Effector memory CD4-positive, alpha-beta T cell (primary cell): ENCODE results near the gene PPP1R13B.

Source experiments
- DNase-seq, 3 donors: peaks; one replicate each; pipeline ENCODE4 v3.0.0-alpha.2; 2020
- H3K27ac ChIP-seq: 2 replicates; pipeline ENCODE4 v1.7.0; 2013; ENCODE audit warnings: mild to moderate bottlenecking, low read length, moderate library complexity; ENCODE audit not compliant: insufficient read depth, poor library complexity, severe bottlenecking
- H3K27me3 ChIP-seq: replicated peaks from 2 replicates; pipeline ENCODE4 v1.7.0; 2013; ENCODE audit warnings: mild to moderate bottlenecking, low read length; ENCODE audit not compliant: insufficient read depth, control insufficient read depth, poor library complexity, severe bottlenecking
- H3K36me3 ChIP-seq: 2 replicates; pipeline ENCODE4 v1.7.0; 2013; ENCODE audit warnings: mild to moderate bottlenecking, low read length, moderate library complexity; ENCODE audit not compliant: control insufficient read depth, insufficient read depth
- H3K4me1 ChIP-seq: 2 replicates; pipeline ENCODE4 v1.7.0; 2013; ENCODE audit warnings: low read length, mild to moderate bottlenecking; ENCODE audit not compliant: control insufficient read depth, insufficient read depth, poor library complexity, severe bottlenecking
- H3K4me3 ChIP-seq: 2 replicates; pipeline ENCODE4 v1.7.0; 2013; ENCODE audit warnings: low read length, low read depth, mild to moderate bottlenecking; ENCODE audit not compliant: insufficient read depth, poor library complexity, severe bottlenecking
- H3K9me3 ChIP-seq: 2 replicates; pipeline ENCODE4 v1.7.0; 2013; ENCODE audit warnings: mild to moderate bottlenecking, low read length, moderate library complexity; ENCODE audit not compliant: control insufficient read depth

Gene PPP1R13B

DNA sequence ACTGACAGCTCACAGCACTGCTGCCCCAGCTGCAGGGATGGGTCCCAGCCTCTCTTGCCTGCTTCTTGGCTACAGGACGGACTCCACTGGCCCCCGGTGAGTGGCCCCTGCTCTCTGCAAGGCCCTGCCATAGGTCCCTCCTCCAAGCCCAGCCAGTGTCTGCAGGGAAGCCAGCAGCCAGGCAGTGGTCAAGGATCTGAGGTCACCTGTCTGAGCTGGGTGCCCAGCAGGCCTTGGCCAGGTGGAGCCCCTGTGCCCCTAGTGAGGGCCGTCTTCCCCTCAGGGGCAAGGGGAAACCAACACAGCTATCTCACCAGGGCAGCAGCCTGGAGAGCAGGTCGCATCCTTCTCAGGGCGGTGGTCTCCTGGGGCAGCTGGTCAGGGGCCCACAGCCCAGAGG is 145.3 kb downstream of the PPP1R13B start:
- H3K27me3 ChIP-seq = no peaks in the 10 kb centered on the region
- peaks cover 43% of the 10 kb centered on the region for H3K36me3 ChIP-seq
- no peaks in the 10 kb centered on the region for H3K9me3 ChIP-seq
- no peak overlapping the region for H3K27ac ChIP-seq
- no peak overlapping the region for H3K4me3 ChIP-seq
- no peaks in the 10 kb centered on the region for H3K4me1 ChIP-seq
- no peak for DNase-seq

DNA sequence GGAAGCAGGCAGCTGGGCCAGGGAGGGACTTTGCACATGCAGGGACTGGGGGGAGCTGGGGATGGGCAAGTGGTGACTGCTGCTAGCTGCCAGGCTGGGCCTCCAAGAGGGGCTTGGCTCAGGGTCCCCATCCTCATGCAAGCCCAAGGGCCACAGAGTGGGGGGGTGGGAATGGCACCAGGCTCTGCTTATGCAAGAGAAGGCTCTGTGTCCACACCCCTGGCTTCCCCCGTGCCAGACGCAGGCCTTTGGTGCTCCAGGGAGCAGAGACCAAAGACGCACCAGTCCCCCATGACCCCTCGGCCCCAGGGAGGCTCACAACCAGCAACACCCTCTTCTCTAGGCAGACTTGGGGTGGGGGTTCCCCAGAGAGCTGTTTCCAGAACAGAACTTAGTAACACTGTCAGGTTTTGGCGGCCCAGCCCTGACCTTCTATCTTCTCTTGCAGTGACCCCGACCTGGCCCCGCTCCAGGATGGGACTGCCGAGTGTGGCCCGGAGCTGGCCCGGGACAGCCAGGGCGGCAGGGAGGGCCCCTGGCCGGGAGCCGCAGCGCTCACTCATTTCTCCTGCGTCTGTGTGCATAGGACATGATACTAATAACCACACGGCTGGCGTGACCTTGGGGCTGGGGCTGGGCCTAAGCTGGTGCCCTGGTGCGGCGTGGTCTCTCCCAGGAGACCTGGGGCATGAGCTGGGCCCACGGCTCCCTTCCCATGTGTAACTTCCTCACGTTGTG is 146.5 kb downstream of the PPP1R13B start:
- no peaks in the 10 kb centered on the region for H3K4me1 ChIP-seq
- peaks cover 40% of the 10 kb centered on the region for H3K36me3 ChIP-seq
- H3K27ac ChIP-seq = no peak overlapping the region
- H3K4me3 ChIP-seq = no peak overlapping the region
- no peak for DNase-seq
- H3K27me3 ChIP-seq = no peaks in the 10 kb centered on the region
- no peaks in the 10 kb centered on the region for H3K9me3 ChIP-seq

DNA sequence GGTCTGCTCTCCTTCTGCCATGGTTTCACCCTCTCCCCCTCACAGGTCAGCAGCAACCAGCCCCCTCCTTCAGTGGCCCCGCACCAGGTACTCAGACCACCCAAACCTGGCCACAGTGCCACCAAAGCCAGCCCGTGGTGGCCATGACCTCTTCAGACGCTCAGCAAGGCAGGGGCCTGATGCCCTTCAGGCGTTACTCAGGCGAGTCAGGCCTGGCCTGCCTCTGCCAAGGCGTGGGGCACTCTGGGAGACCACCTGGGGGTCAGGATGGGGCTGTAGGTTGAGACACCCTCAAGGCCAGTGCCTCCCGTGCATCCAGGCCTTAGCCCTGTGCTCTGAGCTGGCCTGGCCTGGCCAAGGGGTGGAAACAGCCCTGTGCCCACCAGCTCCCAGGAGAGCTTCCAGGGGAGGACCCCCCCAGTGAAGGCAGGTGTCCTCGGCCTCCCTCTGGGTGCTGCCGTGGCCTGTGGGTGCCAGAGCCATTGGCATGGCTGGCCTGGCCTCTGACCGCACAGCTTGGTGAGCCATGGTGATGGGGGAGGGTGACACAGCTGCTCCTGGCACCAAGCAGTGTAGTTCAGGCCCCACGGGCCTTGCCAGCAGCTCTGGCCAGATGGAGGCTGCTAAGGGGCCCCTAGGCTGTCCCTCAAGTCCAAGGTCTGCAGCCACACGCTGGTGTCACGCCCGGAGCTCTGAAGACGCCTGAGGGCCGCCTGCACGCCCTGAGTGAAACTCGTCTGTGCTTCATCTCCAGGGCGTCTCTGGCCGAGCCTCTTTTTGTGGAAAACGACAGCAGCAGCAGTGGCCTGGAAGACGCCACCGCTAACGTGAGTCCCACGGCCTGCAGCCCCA is 147.2 kb downstream of the PPP1R13B start:
- Histone ChIP-seq H3K36me3 (peaks cover 40% of the 10 kb centered on the region), H3K9me3 (no peaks in the 10 kb centered on the region), H3K27ac (no peak overlapping the region), H3K4me3 (no peak overlapping the region), H3K4me1 (no peaks in the 10 kb centered on the region), H3K27me3 (no peaks in the 10 kb centered on the region)
- no peak for DNase-seq

DNA sequence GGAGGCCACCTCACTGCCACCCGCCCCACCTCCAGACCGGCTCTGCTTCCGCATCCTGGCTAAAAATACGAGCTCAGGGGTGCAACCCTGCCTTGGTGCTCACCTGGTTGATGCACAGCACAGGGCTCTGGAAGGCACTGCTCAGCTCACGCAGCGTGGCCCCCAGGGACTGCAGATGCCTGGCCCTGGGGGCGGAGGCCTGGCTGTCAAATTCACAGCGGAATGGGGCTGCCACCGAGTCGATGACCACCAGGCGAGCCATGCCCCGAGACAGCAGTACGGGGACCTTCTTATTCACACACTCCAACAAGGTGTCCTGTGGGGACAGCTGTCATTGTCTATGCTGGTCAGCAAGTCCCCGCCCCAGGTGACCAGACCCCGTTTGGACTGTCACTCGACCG is 148.1 kb downstream of the PPP1R13B start:
- no peaks in the 10 kb centered on the region for H3K9me3 ChIP-seq
- no peaks in the 10 kb centered on the region for H3K4me1 ChIP-seq
- DNase-seq = no peak
- no peak overlapping the region for H3K27ac ChIP-seq
- no peaks in the 10 kb centered on the region for H3K27me3 ChIP-seq
- H3K4me3 ChIP-seq = no peak overlapping the region
- H3K36me3 ChIP-seq = peaks cover 44% of the 10 kb centered on the region

DNA sequence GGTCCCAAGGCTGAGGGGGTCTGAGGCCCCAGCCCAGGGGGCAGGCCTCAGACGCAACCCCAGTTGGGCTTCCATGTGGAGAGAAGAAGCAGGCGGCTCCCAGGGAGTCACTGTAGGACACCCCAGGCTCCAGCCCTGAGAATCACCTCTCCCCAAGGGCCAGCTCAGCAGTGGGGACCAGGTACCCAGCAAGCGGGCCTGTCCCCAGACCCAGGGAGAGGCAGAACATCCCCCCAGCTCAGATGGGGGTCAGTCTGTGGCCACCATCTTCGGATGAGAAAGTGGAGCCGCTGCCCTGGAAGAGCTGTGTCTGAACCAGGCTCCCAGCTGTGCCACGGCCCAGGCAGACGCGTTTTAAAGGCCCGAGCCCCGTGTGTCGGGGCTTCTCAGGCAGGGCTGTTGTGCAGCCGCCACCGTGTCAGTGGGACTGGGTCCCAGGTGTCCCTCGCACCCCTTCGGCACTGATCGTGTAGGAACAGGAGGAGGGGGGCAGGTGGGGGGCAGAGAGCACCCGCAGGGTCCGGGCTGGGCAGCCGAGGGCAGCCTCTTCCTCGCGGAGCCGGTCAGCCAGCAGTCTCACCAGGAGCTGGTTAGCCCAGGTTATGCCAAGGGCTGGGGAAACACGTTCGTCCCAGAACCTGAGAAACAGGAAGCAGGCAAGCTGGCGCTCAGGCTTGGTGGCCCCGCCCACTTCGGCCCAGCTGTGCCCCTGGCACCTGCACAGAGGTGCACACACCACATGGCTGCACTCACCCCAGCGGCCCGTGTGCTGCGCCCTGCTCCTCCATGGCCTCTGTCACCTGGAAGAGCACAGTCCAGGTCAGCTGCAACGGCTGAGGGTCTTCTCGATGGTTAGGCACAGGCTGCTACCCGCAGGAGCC is 148.8 kb downstream of the PPP1R13B start:
- no peak overlapping the region for H3K27ac ChIP-seq
- no peaks in the 10 kb centered on the region for H3K9me3 ChIP-seq
- no peaks in the 10 kb centered on the region for H3K27me3 ChIP-seq
- DNase-seq = no peak
- H3K36me3 ChIP-seq = peaks cover 45% of the 10 kb centered on the region
- no peaks in the 10 kb centered on the region for H3K4me1 ChIP-seq
- no peak overlapping the region for H3K4me3 ChIP-seq

DNA sequence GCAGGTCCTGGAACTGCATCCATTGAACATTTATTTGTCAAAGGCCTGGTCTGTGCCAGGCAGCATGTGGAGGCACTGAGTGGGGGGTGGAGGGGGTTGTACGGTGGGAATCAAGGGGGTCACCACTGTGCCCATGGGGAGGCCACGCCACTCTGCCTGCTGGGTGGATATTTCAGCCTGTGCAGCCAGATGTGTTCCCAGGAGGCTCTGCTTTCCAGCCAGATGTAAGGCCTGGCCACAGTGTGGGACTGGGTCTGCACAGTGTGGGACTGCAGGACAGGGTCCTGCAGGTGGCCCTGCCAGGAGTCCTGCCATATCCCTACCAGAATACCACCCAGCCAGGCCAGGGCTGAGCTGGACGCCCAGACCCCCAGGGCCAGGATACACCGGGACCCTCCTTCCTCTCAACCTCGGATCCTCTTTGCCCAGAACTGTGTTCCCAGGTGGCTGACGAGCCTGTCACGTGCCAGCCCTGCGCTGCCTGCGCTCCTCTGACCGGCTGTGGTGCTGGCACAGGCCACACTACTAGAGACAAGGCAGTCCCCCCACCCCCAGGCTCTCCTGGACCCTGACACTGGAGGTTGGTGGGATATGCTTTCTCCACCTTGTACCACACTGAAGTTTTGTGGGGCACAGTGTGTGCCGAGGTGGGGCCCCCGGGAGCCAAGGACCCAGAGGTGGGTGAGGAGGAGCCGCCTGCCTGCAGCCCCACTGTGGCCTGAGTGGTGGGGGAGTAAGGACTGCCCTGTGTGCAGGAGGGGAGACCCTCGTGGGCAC is 149.6 kb downstream of the PPP1R13B start:
- no peak overlapping the region for H3K27ac ChIP-seq
- no peaks in the 10 kb centered on the region for H3K9me3 ChIP-seq
- H3K27me3 ChIP-seq = no peaks in the 10 kb centered on the region
- peaks cover 51% of the 10 kb centered on the region for H3K36me3 ChIP-seq
- no peak for DNase-seq
- no peak overlapping the region for H3K4me3 ChIP-seq
- no peaks in the 10 kb centered on the region for H3K4me1 ChIP-seq

DNA sequence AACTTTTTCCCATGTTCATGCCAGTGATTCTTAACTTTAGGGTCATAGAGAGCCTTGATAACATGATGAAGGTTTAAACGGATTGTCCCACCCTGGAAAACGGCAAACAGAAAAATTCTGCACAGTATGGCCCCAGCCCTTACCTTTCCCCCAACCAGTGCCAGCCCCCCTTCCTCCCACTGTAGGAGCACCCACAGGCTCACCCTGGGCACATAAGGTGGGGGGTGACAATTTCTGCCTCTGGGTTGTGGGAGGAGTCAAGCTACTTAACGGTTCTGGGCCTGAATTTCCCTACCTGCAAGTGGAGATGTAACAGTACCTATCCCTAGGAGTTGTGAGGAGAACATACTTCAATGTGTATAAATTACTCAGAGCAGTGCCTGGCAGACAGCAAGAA is 150.2 kb downstream of the PPP1R13B start:
- H3K9me3 ChIP-seq = no peaks in the 10 kb centered on the region
- no peak overlapping the region for H3K4me3 ChIP-seq
- H3K27ac ChIP-seq = no peak overlapping the region
- DNase-seq = no peak
- peaks cover 56% of the 10 kb centered on the region for H3K36me3 ChIP-seq
- H3K4me1 ChIP-seq = no peaks in the 10 kb centered on the region
- H3K27me3 ChIP-seq = no peaks in the 10 kb centered on the region

DNA sequence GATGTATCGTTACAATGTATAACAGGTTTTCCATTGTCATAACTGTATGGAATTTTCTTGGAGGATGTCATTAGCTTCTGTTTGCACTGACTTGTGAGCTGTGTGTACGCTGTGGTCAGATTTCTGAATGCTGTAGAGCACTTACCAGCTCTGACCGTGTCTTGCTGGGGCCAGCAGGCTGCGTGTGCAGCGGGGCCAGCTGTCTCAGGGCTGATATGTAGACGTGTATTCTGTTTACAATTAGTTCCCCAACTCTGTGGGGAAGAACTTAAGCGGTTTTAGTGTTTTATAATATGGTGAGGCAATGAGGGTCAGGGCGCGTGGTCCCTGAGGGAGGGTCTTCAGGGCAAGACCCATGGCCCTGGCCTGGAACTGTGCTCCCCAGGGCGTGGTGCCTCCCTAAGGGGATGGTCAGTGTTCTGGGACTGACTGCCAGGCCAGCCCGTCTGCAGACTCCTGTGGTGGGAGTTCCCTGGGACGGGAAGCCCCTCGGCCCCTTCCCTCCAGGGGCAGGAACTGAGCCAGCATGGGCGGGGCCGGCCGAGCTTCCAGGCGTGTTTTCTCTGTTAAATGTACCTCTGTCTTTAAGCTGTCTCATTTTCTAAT is 150.8 kb downstream of the PPP1R13B start:
- no peaks in the 10 kb centered on the region for H3K4me1 ChIP-seq
- no peak for DNase-seq
- H3K27me3 ChIP-seq = no peaks in the 10 kb centered on the region
- no peak overlapping the region for H3K4me3 ChIP-seq
- H3K36me3 ChIP-seq = peaks cover 56% of the 10 kb centered on the region
- H3K27ac ChIP-seq = no peak overlapping the region
- H3K9me3 ChIP-seq = no peaks in the 10 kb centered on the region

DNA sequence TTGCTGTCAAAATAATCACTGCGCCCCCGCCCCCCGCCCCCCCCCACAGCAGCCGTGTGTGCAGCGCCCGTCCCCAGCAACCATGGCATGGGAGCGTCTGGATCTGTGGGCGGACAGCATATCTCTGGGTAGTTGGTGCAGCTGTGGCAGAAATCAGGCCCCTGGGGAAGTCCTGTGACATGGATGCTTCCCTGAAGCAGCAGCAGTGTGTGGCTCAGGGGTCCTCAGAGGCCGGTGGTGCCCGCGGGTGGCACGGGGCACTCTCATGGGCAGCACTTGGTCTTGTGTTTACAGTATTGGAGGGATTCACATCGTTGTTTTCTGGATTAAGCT is 151.3 kb downstream of the PPP1R13B start:
- Histone ChIP-seq H3K9me3 (no peaks in the 10 kb centered on the region), H3K4me1 (no peaks in the 10 kb centered on the region), H3K27me3 (no peaks in the 10 kb centered on the region), H3K4me3 (no peak overlapping the region), H3K27ac (no peak overlapping the region), H3K36me3 (peaks cover 54% of the 10 kb centered on the region)
- DNase-seq = no peak
